GM19240 (cell line): ENCODE data around the gene ARHGAP1.
"Not testable (repeated sequence)": the region's sequence is repeated elsewhere in the genome, so short reads cannot be mapped to it uniquely, and the experiment has no call there.

ENCODE experiments used
- DNase-seq: peaks from one replicate; pipeline ENCODE4 v3.0.0; 2011; ENCODE audit warnings: low spot score; ENCODE audit not compliant: insufficient read length

ARHGAP1 gene

GRCh38 chr11:46673713-46674462, 26.5 kb downstream of the ARHGAP1 start:
- no peak for DNase-seq

GRCh38 chr11:46672381-46672839, 28.0 kb downstream of the ARHGAP1 start:
- DNase-seq = no peak

- no peak for DNase-seq
Measured at GRCh38 chr11:46671958-46672315, 28.5 kb downstream of the ARHGAP1 start.

GRCh38 chr11:46670521-46670920, 29.9 kb downstream of the ARHGAP1 start:
- not testable (repeated sequence) for DNase-seq

- DNase-seq = no peak
Measured at GRCh38 chr11:46669711-46670139, 30.7 kb downstream of the ARHGAP1 start.

GRCh38 chr11:46668480-46669085, 31.8 kb downstream of the ARHGAP1 start:
- DNase-seq = no peak

GRCh38 chr11:46667043-46667481, 33.4 kb downstream of the ARHGAP1 start:
- no peak for DNase-seq

- no peak for DNase-seq
Measured at GRCh38 chr11:46666516-46666915, 33.9 kb downstream of the ARHGAP1 start.

- DNase-seq = no peak
Measured at GRCh38 chr11:46665356-46665755, 35.1 kb downstream of the ARHGAP1 start.

DNA sequence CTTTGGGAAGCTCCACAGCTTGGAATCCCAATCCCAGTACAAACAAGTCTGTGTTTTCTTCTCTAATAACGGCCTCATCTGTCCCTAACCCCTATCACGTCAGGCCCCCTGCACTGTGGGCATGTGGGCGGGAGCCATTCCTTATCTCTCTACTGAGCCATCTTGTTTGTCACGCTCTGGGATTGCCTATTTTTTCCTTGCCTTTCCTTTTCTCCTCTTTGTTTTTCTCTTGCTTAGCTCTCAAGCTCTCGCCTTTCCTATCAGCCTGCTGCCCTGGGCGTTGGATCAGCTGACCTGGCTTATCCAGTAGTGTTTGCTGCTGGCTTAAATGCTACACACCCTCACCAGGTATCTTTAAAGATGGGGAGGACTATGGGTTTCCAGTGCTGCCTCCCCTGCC, 35.8 kb downstream of the ARHGAP1 start:
- DNase-seq = no peak

DNA sequence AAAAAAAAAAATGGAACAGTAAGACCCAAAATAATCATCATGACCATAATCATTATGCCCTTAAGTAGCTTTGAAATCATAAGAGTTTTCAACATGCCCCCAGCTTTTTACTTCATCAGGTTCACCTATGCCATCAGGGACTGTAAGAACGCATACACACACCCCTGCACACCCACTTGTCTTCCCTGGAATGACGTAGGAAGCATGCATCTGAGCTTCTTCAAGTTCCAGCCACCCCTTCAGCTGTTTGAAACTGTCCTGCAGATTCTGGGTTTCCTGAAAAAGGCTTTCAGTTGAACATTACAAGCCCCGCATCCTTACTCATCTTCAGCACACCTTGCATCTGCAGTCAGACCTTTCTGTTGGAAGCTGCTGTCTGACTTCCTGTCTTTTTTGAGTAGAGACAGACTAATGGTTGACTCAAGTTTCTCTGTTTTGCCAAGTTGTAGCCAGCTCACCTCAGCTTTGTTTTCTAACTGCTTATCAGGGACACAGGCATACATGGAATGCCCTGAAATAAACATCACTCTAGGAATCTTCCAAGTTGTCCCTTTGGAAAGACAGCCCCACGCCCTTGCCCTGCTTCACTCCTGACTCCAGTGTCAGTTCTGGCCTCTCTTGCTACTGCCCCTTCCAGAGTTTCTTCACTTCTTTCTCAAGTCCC, 37.0 kb downstream of the ARHGAP1 start:
- no peak for DNase-seq

DNA sequence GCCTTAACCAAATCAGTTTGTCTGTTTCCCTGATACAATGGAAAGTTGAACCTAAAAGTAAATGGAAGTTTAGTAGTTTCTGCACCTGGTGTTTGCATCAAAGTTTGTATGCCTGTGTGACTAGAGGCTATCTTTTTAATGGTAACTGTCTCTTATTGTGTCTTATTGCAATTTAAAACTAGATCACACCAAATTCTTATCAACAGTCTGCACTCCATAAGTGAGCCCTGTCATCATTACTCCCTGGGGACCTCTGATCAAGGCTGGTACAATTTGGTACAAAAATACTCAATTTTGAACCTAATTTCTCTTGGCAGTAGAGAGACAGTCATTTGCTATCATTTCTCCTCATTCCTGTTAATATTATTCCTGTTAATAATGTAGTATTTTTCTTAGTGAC, 38.1 kb downstream of the ARHGAP1 start:
- DNase-seq = no peak

- no peak for DNase-seq
Measured at GRCh38 chr11:46661836-46662235, 38.6 kb downstream of the ARHGAP1 start.

DNA sequence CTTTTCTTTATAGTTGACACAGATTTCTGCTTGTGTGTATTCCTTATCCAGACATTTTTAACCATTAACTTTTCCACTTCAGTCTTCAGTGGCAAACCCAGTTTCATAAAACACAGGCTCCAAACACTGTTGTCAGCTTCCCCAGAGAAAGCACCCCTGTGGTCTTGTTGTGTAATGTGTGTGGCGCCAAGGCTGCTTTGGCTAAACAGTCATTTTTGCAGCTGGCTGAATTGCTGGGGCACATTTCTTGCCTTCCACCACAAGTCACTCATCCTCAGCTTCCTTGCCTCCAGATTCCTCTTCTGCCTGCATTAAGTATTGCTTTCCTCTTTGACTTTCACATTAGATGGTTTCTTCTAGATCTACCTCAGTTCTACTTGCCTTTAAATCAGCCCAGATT, 40.5 kb downstream of the ARHGAP1 start:
- no peak for DNase-seq

DNA sequence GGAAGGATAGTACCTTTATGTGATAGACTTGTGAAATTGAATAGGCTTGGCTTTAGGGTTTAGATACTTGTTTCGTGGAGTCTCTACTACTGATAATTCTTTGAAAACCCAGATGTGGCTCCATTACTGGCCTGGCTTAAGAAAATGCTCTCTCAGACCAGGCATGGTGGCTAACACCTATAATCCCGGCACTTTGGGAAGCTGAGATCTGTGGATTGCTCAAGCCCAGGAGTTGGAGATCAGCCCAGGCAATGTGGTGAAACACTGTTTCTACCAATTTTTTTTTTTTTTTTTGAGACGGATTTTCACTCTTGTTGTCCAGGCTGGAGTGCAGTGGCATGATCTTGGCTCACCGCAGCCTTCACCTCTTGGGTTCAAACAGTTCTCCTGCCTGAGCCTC, 42.2 kb downstream of the ARHGAP1 start:
- no peak for DNase-seq

DNA sequence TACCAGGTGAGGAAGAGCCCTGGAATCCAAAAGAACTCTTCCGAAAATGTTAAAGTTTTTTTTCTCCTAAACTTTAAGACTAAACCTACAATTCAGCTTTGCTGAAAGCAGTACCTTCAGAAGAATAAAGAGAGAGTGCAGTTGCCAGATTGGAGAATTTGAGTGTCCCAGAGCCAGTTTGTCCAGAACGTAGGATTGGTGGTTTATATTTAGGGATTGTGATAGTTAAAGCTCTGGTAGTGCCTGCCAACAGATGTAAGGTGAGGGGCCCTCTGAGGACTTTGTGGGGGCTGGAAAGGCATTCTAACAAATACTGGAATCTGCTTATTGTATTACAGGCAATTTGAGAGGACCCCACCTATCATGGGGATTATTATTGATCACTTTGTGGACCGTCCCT, 43.2 kb downstream of the ARHGAP1 start:
- no peak for DNase-seq

GRCh38 chr11:46655631-46656030, 44.8 kb downstream of the ARHGAP1 start:
- no peak for DNase-seq

- DNase-seq = no peak
Measured at GRCh38 chr11:46649180-46649738, 51.2 kb downstream of the ARHGAP1 start.

DNA sequence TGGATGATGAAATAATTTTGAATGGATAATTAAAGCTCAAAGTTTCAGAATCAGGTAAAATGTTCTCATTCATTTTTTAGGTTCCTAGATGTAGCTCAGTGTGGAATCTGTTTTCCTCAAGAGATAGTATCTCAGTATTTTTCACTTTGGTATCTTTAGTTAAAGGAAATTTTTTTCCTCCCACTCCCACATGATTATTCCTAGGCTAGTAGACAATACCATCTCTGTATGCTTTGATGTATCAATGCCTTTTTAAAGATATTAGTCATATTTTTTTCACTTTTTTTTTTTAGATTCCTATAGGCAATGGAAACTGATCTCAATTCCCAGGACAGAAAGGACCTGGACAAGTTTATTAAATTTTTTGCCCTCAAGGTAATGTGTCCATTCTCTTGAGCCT, 56.4 kb downstream of the ARHGAP1 start:
- DNase-seq = no peak

DNA sequence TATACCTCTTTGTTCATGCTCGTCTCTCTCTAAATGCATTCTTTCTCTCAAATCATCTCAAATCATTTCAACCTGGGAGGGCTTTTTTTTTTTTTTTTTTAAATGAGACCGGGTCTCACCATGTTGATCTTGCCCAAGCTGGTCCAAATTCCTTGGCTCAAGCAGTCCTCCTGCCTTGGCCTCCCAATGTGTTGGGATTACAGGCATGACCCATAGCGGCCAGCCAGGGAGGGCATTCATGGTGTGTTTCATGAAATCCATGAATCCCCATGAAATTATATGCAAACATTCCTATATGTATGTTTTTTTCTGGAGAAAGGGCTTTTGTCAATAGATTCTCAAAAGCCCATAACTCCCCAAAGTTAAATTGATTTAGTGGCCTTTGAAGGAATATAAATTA, 56.9 kb downstream of the ARHGAP1 start:
- DNase-seq = no peak

- no peak for DNase-seq
Measured at GRCh38 chr11:46642627-46643335, 57.6 kb downstream of the ARHGAP1 start.

DNA sequence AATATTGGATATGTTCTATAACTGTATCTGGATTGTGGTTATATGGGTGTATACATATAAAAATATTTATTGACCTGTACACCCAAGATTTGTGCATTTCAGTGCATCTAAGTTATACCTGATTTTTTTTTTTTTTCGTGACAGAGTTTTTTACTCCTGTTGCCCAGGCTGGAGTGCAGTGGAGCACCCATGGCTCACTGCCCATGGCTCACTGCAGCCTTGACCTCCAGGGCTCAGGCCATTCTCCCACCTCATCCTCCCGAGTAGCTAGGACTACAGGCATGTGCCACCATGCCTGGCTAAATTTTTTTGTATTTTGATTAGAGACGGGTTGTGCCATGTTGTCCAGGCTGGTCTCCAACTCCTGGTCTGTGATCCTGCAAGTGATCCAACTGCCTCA, 58.8 kb downstream of the ARHGAP1 start:
- no peak for DNase-seq
